ENCODE results near the gene HCST. TPM values are rescaled to one million over a fixed set of nuclear protein-coding genes. Genes with fewer than 3 reads are reported as not detected.
"Not testable (repeated sequence)": the region's sequence is repeated elsewhere in the genome, so short reads cannot be mapped to it uniquely, and the experiment has no call there.

The HCST gene
- total RNA-seq, 1 experiment from 2014 or later = not detected

DNA sequence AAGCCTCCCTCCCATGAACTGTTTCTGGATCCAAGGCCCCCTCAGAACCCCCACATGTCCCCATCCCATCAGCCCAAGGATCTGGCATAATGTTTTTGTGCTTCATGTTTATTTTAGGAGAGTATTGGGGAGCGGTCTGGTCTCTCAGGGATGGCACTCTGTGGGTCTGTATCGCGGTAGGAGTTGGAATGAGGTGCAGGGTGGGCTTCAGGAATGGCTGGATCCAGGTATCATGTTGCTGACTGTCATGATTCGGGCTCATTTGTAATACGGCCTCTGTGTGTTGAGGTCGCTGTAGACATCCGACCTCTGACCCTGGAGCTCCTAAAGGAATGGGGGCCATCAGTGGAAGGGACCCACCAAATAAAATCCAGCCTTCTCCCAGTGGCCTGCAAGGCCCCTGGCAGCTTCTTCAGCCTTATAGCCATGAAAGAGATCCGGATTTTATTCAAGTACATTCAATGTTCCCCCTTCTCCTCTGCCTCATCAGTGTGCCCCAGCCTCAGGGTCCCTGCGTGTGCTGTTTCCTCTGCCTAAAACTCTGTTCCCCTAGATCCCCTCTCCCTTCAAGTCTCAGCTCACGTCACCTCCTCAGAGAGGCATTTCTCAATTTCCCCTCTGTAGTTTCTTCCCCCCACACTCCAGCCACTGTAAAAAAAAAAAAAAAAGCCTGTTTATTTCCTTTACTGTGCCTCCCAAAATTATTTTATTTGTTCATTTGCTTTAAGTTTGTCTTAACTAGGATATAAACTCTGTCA is 2.2 kb downstream of the HCST start:
- no peak for DNase-seq (ENCODE audit: low spot score)

- DNase-seq (ENCODE audit: low spot score) = no peak
Observed at GRCh38 chr19:35905178-35905727, 2.9 kb downstream of the HCST start.

GRCh38 chr19:35907377-35907745 is 5.0 kb downstream of the HCST start:
- DNase-seq (ENCODE audit: low spot score) = no peak

DNA sequence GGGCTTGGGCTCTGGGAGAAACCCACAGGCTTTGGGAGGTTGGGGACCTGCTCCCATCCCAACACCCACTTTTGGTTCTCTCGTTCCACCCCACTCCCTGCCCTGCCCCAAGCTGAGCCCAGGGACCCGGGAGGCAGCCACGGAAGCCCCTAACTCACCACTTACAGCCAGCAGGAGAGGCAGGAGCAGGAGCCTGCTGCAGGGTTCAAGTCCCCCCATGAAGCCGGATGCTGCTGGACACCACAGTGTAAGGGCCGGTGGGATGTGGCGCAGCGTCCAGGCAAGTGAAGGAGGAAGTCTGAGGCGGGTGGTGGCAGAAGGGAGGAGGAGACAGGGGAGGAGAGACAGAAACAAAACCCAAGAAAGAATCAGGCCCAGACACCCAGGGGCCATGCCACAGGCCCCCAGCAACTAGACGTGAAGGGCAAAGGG is 5.7 kb downstream of the HCST start, which contains the start of gene TYROBP:
TSS of gene TYROBP (minus strand) at position 286 of the 432 bp plus-strand sequence. CDS start at position 219, 67 bp downstream.
- DNase-seq (ENCODE audit: low spot score) = no peak

- no peak for DNase-seq (ENCODE audit: low spot score)
Observed at GRCh38 chr19:35908973-35909683, 6.8 kb downstream of the HCST start.

GRCh38 chr19:35909684-35910035 is 7.3 kb downstream of the HCST start:
- DNase-seq (ENCODE audit: low spot score) = no peak

DNA sequence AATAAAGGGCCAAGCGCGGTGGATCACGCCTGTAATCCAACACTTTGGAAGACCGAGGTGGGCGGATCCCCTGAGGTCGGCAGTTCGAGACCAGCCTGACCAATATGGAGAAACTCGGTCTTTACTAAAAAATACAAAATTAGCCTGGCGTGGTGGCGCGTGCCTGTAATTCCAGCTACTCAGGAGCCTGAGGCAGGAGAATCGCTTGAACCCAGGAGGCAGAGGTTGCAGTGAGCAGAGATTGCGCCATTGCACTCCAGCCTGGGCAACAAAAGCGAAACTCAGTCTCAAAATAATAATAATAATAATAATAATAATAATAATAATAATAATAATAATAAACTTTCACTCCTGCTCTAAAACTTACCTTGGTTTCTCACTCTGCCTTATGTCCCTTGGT is 8.0 kb downstream of the HCST start:
- DNase-seq (ENCODE audit: low spot score) = not testable (repeated sequence)

DNA sequence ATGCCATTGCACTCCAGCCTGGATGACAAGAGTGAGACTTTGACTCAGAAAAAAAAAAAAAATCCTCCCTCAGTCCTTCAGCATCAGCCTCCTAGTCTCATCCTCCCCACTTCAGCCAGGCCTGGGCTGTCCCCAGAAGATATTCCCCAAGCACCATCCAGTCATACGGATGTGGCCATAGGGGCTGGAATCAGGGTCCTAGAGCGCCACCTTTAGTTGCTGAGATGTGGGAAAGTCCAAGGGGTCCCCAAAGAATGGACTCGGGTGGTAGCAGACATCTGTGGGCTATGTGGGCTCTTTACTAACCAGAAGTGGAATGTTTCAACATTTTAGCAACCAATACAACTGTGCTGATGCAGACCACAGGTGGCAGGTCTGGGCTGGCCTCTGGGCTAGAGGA is 8.8 kb downstream of the HCST start:
- DNase-seq (ENCODE audit: low spot score) = no peak

GRCh38 chr19:35911790-35912189 is 9.5 kb downstream of the HCST start:
- peak; percentile 70 for DNase-seq (ENCODE audit: low spot score)

- no peak for DNase-seq (ENCODE audit: low spot score)
Observed at GRCh38 chr19:35913589-35913988, 11.3 kb downstream of the HCST start.

GRCh38 chr19:35915443-35915842 is 13.1 kb downstream of the HCST start:
- DNase-seq (ENCODE audit: low spot score) = no peak

DNA sequence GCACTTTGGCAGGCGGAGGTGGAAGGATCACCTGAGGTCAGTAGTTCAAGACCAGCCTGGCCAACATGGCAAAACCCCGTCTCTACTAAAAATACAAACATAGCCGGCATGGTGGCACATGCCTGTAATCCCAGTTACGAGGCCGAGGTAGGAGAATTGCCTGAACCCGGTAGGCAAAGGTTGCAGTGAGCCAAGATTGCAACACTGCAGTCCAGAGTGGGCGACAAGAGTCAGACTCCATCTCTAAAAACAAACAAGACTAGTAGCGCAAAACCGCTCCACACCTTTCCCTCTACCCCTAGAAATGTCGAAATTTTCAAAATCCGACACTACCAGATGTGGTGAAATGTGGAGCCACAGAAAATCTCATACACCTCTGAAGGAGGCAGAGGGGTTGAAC is 17.0 kb downstream of the HCST start:
- DNase-seq (ENCODE audit: low spot score) = no peak

- DNase-seq (ENCODE audit: low spot score) = no peak
Observed at GRCh38 chr19:35921012-35921411, 18.7 kb downstream of the HCST start.

DNA sequence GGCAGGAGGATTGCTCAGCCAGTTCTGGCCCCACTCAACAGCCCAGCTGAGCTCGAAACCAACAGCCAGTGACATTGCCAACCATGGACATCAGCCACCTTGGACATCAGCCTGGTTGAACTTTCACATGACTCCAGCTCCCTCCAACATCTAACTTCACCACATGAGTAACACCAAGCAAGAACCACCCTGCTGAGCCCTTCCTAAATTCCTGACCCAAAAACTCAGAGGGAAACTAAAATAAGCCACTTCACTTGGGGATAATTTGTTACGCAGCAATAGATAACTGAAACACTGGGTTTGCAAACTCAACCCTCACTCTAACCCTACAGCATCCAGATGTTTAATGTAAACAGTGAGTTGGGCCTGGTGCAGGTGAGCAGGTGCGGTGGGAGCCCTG is 23.2 kb downstream of the HCST start:
- DNase-seq (ENCODE audit: low spot score) = no peak

- no peak for DNase-seq (ENCODE audit: low spot score)
Observed at GRCh38 chr19:35928507-35928906, 26.2 kb downstream of the HCST start.

DNA sequence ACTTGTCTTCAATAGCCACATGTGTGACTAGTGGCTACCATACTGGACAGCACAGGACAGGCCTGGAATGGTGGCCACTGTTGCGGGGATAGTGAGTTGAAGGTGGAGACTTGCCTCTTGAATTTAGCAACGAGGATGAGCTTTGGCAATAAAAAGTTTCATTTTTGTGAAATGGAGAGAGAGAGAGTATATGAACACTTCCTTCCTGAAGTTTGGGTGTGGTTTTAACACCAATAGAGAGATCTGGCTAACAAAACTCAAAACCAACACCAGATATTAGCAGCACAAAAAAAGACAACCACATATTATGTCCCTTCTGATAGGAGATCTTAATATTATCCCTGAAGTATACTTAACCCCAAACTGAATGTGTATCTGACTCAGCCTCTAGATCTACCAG is 27.5 kb downstream of the HCST start:
- no peak for DNase-seq (ENCODE audit: low spot score)

DNA sequence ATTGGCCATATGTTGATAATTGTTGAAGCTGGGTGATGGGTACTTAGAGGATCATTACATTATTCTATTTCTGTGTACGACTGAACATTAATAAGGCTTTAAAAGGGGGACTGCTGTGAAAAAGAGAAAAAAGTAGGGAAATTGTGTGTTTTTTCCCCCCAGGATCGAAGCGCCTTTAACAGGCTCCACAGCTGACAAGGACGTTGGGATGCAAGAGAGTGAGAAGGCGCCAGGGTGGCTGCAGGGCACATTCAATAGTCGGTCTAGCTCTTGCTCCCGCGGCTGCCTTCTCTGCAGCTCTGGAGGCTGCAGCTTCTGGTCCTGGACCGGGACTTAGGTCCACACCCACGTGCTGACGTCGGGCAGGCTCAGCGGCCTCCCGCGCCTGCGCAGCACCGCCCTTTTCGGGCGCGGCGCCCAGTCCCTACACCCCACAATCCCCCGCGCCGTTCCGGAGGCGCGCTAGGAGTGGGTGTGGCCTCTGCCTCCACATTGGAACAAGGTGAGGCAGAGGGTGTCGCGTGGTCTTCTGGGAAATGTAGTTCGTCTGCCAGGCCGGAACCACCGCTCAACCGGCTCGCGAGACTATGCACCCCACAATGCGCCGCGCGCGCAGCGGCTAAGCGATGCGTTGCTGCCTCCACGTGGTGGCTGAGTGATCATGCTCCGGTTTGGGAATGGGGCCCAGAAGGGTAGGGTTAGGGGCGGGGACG is 29.0 kb downstream of the HCST start:
- DNase-seq (ENCODE audit: low spot score) = peak; percentile 100

DNA sequence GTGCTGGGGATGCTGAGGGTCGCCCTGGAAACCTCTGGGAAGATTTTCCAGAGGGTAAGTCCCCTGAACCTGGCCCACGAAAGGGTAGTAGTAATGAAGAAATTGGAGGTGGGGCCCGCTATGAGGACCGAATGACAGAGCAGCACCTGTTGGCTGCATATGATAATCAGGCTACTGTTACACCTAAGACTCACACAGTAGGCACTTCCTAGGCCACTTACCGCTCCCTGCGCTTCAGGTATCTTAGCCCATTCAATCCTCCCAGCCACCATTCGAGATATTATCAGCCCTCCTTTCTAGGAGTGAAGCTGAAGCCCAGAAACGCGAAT is 29.5 kb downstream of the HCST start:
- DNase-seq (ENCODE audit: low spot score) = no peak

DNA sequence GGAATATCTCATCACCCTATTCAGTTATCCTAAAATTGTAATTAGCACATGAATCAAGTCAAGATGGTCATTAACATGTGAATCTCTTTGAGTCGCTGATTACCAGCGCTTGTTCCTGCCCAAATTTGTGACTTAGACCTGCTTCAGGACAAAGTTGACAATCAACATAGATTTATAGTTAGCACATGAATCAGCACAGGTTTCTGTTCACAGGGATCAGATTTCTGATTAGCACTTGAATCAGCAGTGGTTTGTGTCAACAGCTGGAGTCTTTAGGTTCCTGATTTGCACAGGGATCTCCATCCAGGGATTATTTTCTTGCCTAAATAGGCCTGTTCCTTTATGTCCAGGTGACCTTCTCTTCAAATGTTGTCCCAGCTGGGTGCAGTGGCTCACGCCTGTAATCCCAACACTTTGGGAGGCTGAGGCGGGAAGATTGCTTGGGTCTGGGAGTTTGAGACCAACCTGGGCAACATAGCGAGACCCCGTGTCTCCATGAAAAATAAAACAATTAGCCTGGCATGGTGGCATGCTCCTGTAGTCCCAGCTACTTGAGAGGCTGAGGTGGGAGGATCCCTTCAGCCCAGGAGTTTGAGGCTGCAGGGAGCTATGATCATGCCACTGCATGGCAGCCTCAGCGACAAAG is 30.1 kb downstream of the HCST start:
- DNase-seq (ENCODE audit: low spot score) = no peak

DNA sequence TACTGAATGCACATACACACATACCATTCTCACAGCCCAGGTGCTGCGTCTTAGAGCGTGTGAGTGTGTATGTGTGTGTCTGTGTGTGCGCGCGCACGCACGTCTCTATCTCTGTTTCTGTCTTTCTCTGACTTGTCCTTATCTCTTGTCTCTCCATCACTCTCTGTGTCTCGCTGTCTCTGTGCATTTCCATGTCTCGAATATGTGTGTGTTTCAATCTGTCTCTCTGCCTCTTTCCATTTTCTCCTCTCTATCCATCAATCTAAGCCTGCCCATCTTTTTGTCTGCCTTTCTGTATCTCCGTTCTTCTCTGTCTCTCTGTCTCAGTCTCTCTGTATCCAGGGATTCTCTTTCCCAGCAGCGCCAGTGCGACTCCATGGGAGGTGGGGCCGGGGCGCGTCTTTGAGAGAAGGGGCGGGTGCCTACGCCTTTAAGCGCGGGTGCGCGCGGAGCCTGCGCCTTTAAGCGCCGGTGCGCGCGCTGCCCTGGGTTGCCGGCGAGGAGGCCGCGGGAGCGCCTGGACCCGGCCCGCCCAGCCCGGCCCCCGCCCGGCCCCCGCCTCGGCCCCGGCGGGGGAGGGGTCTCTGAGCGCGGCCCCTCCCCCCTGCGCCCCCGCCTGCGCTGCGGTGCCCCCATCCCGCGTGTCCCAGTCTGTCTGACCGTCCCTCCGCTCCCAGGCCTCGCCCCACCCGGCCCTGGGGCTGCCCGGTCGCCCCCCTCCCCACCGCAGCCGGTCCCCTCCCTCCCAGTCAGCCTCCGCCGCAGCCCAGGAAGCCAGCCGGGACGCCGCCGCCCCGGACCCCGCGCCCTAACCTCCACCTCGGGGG is 33.8 kb downstream of the HCST start, which contains the start of gene LRFN3:
TSS of gene LRFN3 (plus strand) at position 464 of the 827 bp plus-strand sequence. CDS start 3,052 bp downstream, outside the sequence.
- DNase-seq (ENCODE audit: low spot score) = peak; percentile 80

DNA sequence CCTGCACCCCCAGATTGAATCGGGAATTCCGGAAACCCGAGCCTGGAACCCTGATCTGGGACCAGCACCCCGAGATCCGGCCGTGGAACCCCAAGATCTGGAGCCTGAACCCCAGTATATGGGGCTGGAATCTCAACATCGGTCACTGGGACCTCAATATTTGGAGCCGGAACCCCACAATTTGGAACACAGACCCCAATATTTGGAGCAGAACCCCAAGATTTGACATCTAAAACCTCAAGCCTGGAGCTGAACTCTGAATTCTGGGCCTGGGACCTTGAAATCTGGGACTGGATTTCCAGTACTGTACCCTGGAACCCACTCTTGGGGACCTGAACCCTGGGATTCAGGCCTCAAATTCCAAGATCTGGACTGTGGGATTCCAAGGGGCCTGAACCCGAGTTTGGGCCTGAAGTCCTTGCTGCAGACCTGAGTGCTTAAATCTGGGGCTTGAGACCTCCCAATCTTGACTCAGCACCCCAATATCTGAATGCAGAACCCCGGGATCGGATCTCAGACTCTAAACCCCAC is 34.5 kb downstream of the HCST start:
- DNase-seq (ENCODE audit: low spot score) = no peak

Data from H4 (cell line).